GM18861 (cell line): ENCODE measurements around the gene PDE4D.
"Not testable (repeated sequence)": the region's sequence is repeated elsewhere in the genome, so short reads cannot be mapped to it uniquely, and the experiment has no call there.

Experiments
- ATAC-seq: cut with Tn5 transposase; IDR thresholded peaks from one replicate; pipeline ENCODE4 v1.9.1; 2021; ENCODE audit not compliant: unreplicated experiment

The PDE4D gene

GRCh38 chr5:59618644-59619043 lies 274.9 kb downstream of the PDE4D start:
- no peak for ATAC-seq

GRCh38 chr5:59617186-59617771 lies 276.2 kb downstream of the PDE4D start:
- ATAC-seq, result no peak

GRCh38 chr5:59616413-59616812 lies 277.1 kb downstream of the PDE4D start:
- no peak for ATAC-seq

GRCh38 chr5:59615272-59615671 lies 278.3 kb downstream of the PDE4D start:
- no peak for ATAC-seq

GRCh38 chr5:59609501-59610265 lies 283.8 kb downstream of the PDE4D start:
- no peak for ATAC-seq

GRCh38 chr5:59608745-59609144 lies 284.8 kb downstream of the PDE4D start:
- ATAC-seq, result peak; percentile 56

GRCh38 chr5:59607138-59607765 lies 286.3 kb downstream of the PDE4D start:
- no peak for ATAC-seq

- no peak for ATAC-seq
These were observed 287.6 kb downstream of the PDE4D start for GRCh38 chr5:59605915-59606314.

- no peak for ATAC-seq
These were observed 289.4 kb downstream of the PDE4D start for GRCh38 chr5:59604111-59604510.

GRCh38 chr5:59600998-59601397 lies 292.5 kb downstream of the PDE4D start:
- ATAC-seq, result no peak

- ATAC-seq, result no peak
These were observed 293.4 kb downstream of the PDE4D start for GRCh38 chr5:59600153-59600552.

GRCh38 chr5:59599729-59600128 lies 293.8 kb downstream of the PDE4D start:
- no peak for ATAC-seq

- ATAC-seq, result peak; percentile 38
These were observed 295.0 kb downstream of the PDE4D start for GRCh38 chr5:59598547-59598874.

- ATAC-seq, result no peak
These were observed 295.6 kb downstream of the PDE4D start for GRCh38 chr5:59597690-59598546.

GRCh38 chr5:59596586-59597350 lies 296.8 kb downstream of the PDE4D start:
- ATAC-seq, result no peak

GRCh38 chr5:59594118-59594517 lies 299.4 kb downstream of the PDE4D start:
- ATAC-seq, result not testable (repeated sequence)

GRCh38 chr5:59593439-59594007 lies 300.0 kb downstream of the PDE4D start:
- ATAC-seq, result no peak

- ATAC-seq, result no peak
These were observed 301.4 kb downstream of the PDE4D start for GRCh38 chr5:59592101-59592500.

GRCh38 chr5:59591162-59591561 lies 302.4 kb downstream of the PDE4D start:
- peak; percentile 90 for ATAC-seq

- no peak for ATAC-seq
These were observed 304.6 kb downstream of the PDE4D start for GRCh38 chr5:59588922-59589321.
